GOT3 (cell line): ENCODE data around the gene SCN1A.
"Not testable (repeated sequence)": the region's sequence is repeated elsewhere in the genome, so short reads cannot be mapped to it uniquely, and the experiment has no call there.

Source experiments
- DNase-seq: peaks from one replicate; lab custom pipeline; 2025; ENCODE audit warnings: mixed read lengths; lab: John Stamatoyannopoulos, UW

The SCN1A gene

DNA sequence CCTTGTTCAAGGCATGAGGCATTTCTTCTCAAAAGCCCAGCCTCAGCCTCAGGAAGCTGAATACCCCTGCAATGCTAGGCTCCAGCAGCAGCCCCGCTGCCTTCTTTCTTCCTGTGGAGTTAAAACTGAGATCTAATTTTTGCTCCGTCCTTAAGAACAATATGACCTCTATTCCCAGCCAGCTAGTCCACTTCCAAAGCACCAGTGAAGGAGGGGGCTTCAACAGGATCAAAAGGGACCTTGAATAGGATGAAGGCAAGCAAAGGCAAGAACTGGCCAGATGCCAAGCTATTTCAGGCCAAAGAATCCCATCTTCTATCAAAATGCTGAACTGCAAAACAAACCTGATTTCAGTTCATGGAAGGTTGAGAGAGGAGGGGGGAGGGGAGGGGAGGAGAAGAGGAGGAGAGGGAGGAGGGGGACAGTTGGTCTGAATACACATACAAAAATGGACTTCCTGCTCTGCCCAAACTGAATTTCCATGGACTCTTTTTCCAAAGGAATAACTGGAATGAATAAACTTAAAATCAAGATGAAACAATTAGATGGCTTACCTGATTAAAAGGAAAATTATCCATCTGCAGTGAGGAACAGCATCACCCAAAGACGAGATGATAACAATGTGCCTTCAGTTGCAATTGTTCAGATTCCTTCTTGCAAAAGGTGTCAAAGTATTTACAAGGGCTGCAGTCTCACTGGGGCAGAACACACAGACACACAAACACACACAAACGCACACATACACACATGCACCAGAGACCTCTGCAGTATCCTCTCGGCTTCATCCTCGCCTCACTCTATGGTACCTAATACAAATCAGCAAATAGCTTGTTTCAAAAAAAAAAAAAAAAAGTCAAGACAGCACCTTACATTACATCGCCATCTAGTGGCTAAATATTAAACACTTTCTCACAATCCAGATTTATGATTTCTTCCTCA, at the start of gene SCN1A:
Gene SCN1A (minus strand): TSS at position 804 of the 939 bp plus-strand sequence. CDS start 54,399 bp downstream, outside the sequence.
- DNase-seq = no peak

DNA sequence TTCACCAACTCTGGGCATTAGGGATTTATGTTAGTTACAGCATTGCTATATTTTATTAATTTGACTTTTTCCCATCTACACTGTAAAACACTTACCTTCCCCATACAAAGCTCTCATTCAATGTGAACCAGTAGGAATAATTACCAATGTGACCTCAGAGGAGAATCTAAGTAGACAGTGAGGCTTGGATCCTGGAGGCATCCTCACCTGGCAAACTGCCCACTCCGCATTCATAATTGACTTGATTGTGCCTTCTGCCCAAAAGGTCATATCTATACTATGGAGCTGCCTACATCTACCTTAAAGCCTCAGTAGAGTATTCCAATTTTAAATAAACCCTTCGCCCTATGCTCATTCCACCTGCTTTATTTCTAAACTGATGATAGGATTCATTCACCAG, 45.4 kb upstream of the SCN1A start:
- DNase-seq = no peak

DNA sequence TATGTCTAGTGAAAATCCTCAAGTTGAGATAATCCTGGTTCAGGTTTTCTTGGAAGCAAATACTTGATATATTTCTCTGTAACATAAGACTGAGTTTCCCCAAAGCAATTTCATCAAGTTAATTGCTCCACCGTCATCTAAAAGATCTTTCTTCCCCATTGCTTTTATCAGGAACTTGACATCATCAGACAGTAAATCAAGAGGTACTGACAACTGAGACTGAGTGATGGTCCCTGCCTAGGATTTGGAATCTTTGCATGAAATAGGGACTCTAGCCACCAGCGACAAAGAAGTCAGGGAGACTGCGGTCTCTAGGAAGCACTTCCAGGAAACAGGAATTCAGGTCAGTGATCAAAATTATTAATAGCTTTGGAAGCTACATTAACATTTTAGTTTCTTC, 43.4 kb upstream of the SCN1A start:
- DNase-seq = no peak

DNA sequence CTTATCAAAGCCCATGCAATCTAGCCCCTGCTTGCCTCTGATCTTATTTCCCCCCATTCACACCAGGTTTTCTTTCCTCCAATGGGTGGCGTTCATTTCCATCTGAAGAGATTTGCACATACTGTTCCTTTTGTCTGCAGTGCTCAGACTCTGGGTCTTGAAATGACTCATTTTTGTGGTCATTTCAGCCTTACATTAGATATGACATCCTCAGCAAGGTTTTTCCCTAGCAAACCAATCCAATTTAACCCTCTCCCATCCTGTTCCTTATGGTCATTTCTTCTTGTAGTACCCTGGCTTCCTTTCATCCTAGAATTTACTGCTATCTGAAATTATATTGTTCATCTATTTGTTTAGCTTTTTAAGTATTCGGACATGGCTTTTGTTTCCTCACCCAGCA, 42.5 kb upstream of the SCN1A start:
- no peak for DNase-seq

- DNase-seq = no peak
Observed at GRCh38 chr2:166167449-166167848, 39.6 kb upstream of the SCN1A start.

DNA sequence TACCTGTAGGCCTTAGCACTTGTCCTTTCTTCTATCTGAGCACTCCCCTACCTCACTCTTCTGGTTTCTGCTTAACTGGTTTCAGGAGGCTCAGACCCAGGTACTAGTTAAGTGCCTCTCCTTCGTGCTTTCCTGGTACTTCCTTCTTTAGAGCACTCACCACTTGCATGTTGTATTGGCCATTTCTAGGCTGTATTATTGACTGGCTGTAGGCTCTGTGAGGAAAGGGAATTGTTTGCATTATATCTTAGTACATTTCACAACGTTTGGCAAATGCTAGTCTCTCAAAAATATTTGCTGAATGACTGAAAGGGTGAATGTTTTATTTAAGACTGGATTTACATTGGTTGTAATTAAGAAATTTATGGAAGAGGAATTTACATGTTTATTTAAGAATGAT, 36.0 kb upstream of the SCN1A start:
- no peak for DNase-seq

GRCh38 chr2:166158546-166158945, 30.7 kb upstream of the SCN1A start:
- DNase-seq = no peak

DNA sequence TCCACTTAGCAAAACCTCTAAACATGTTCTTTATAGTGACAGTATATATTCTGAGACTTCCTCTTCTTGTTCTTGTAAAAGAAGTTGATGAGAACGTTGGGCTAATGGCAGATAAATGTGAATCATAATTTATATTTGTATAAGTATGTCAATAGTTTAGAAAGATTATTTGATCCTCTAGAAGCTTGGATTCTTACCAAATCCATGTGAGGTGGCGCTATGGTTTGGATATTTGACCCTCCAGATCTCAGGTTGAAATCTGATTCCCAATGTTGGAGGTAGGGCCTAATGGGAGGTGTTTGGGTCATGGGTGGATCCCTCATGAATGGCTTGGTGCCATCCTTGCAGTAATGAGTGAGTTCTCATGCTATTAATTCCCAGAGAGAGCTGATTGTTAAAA, 29.8 kb upstream of the SCN1A start:
- DNase-seq = no peak

DNA sequence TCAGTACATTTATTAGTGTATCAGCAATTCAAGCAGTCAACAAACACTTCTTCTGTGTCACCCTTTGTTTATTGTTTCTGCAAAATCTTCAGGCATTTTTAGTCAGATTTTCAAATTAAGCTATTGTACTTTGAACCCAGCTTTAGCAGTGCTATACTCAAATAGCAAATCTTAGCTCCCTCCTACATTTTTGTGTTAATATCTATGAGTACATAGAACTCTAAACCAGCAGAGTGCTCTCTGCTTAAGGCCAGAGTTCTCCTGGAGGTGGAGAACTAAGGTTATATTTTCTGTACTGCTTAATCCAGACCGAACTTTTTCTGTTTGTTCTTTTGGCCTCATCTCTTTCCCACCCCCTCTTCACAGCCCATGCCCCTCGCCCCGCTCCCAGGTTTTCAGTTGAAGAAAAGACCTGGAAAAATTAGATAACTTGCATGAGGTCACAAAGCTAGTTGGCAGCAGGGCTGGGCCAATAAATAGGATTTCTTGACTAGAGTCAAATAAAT, 29.2 kb upstream of the SCN1A start:
- DNase-seq = no peak

GRCh38 chr2:166155589-166155988, 27.8 kb upstream of the SCN1A start:
- no peak for DNase-seq

GRCh38 chr2:166154685-166155338, 27.0 kb upstream of the SCN1A start:
- no peak for DNase-seq

DNA sequence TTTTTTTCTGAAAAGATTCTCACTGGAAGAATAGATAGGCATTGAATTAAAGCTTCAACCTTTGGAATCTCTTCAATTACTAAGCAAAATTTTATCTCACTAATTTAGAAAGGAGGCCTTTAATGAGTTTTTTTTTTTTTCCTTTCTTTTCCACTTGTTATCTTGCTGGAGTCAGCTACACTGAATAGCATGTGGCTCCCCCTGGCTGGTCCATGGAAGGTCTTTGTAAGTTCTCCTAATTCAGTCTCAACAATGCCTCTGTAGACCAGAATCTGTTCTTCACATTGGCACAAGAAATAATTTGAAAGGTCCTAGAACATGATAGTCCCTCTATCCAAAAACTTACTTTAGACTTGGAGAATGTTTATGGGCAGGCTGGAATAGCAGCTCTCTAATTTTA, 24.2 kb upstream of the SCN1A start:
- DNase-seq = no peak

- no peak for DNase-seq
Observed at GRCh38 chr2:166148500-166149400, 20.9 kb upstream of the SCN1A start.

DNA sequence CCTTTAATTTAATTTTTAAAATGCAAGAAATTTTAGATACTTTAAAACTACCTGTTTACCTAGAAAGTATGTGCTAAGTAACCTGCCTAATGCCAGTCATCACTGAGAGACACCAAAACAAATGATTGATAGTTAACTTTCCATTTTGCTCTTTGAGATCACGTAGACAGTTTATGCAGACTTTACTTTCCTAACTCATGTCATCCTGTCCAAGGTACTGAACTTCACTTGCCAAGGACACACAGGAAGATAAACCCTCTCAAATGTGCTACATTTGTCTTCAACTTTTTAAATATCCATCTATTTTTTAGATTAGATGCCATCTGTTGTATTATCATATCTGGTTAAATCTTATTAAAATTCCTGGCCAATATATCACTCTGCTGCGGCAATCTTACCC, 20.1 kb upstream of the SCN1A start:
- no peak for DNase-seq

DNA sequence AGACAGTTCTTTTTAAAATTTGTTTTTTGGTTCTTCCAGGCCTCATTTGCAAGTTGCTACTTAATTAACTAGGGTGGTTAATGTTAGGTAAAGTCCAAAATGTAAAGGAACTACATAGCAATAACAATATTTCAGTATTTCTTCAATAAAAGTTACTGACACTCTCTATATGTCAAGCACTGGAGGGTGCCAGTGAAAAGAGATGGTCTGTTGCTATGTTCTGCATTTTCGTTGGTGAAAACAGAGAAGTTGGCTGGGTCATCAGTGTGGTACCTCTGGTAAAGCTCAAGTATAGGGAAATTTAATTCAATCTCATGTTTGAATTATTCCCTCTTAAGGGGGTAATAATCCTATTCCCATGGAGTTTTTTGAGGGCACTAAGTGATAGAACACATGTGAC, 16.3 kb upstream of the SCN1A start:
- no peak for DNase-seq

DNA sequence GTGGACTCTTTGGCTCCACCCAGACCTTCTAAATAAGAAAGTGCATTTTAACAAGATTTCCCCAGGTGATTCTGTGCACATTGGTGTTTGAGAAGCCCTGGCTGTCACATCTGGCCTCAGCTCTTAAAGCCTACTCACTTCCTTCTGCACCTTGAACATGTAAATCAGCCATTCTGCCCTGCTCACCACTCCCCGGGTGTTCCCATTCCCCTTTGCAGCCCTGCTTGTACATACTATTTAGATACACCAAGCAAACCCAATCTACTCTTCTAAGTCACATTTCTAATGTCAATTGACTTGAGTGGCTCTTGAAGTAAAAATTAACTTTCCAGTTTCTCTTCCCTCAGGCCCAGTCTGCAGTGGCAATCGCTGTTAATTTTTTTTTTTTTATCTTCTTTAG, 13.1 kb upstream of the SCN1A start:
- no peak for DNase-seq

DNA sequence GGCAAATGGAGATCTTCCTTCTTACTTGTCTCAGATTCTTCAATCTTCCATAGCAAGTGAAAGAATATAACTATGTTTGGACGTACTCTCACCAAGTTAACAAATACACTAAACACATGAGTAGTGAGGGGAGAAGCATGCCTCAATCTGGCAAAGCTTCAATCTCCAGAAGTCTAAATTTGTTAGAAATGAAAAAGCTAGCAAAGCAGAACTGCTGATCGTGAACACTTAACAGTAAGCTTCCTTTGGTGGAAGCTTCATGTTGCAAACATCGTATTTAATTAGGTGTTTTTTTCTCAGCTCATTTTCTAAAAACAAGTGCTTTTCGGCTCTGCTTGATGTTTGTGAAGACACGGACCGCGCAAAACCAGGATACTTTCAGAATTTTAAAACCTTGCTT, 12.7 kb upstream of the SCN1A start:
- DNase-seq = no peak

- DNase-seq = not testable (repeated sequence)
Observed at GRCh38 chr2:166139479-166139878, 11.7 kb upstream of the SCN1A start.

GRCh38 chr2:166138667-166139066, 10.8 kb upstream of the SCN1A start:
- no peak for DNase-seq

- no peak for DNase-seq
Observed at GRCh38 chr2:166138144-166138543, 10.3 kb upstream of the SCN1A start.

DNA sequence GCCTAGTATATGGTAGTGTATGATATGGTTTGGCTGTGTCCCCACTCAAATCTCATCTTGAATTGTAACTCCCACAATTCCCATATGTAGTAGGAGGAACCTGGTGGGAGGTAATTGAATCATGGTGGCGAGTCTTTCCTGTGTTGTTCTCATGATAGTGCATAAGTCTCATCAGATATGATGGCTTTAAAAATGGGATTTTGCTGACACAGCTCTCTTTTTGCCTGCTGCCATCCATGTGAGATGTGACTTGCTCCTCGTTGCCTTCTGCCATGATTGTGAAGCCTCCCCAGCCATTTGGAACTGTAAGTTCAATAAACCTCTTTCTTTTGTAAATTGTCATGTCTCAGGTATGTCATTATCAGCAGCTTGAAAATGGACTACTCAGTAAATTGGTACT, 9.5 kb upstream of the SCN1A start:
- DNase-seq = no peak

GRCh38 chr2:166135849-166136258, 8.0 kb upstream of the SCN1A start:
- no peak for DNase-seq
